K562 (cell line): ENCODE measurements around the gene CDC42EP3. TPM values are rescaled to one million over a fixed set of nuclear protein-coding genes. Genes with fewer than 3 reads are reported as not detected.

ENCODE experiments used
- ATAC-seq: fragments of 200-7000 bp; cut with Tn5 transposase; 3 replicates; pipeline ENCODE4 v1.9.1; 2020; ENCODE audit warnings: moderate library complexity
- BruUV-seq: library from RNA; stranded (reverse); fragments of 400-500 nt; replicated peaks from 2 replicates; lab custom pipeline; 2021; lab: Mats Ljungman, UMichigan
- CTCF ChIA-PET: fragments of 300-600 bp; formaldehyde crosslinking; extraction: SDS; loops from one replicate; lab custom pipeline; 2021; ENCODE audit warnings: low intra/inter-chr PET ratio; lab: Yijun Ruan, JAX
- POLR2A ChIA-PET: fragments of 300-600, 350-650 bp; sonication (Branson Sonifier 250); formaldehyde crosslinking; extraction: SDS; loops from one replicate; lab custom pipeline; 2021; ENCODE audit warnings: antibody characterized with exemption, inconsistent platforms; lab: Yijun Ruan, JAX
- DNase-seq, 4 experiments: peaks; one replicate each; pipeline versions ENCODE4 v3.0.0 to v3.0.0-alpha.2; 2011 to 2018; ENCODE audit warnings: low spot score in 3 of 4, mixed read lengths in 3 of 4; ENCODE audit errors: extremely low read depth in 1 of 4
- FAIRE-seq: peaks from 2 replicates; lab custom pipeline; 2011; peaks lifted over from hg19 to GRCh38; lab: Jason Lieb, UNC
- H2AFZ ChIP-seq: 2 replicates; pipeline ENCODE4 v1.6.0; 2011; ENCODE audit warnings: low read depth, low read length, control low read depth, inconsistent platforms
- H3K27ac ChIP-seq: fragments of 200-600 bp; 3 replicates; pipeline ENCODE4 v1.8.0; 2011; ENCODE audit warnings: low read depth, mild to moderate bottlenecking, control low read depth, inconsistent platforms, low read length, moderate library complexity, mixed read lengths; ENCODE audit errors: extremely low read depth
- H3K27me3 ChIP-seq, 2 experiments: fragments of 300-600 bp in 1 of 2; 2 replicates in 1 of 2; 3 replicates in 1 of 2; pipeline versions ENCODE4 v1.6.0 to v1.8.0; 2011; ENCODE audit warnings: inconsistent platforms in 2 of 2, low read length in 2 of 2, mild to moderate bottlenecking in 1 of 2, mixed read lengths in 1 of 2, moderate library complexity in 1 of 2; ENCODE audit not compliant: control insufficient read depth in 2 of 2, insufficient read depth in 2 of 2
- H3K36me3 ChIP-seq: fragments of 300-600 bp; 3 replicates; pipeline ENCODE4 v1.8.0; 2011; ENCODE audit warnings: mild to moderate bottlenecking, low read length, inconsistent platforms; ENCODE audit not compliant: control insufficient read depth, insufficient read depth
- H3K4me1 ChIP-seq, 2 experiments: fragments of 200-600 bp in 1 of 2; replicated peaks in 1 of 2; 2 replicates in 1 of 2; 3 replicates in 1 of 2; pipeline versions ENCODE4 v1.5.1 to v1.8.0; 2011; ENCODE audit warnings: inconsistent platforms in 2 of 2, low read length in 2 of 2, mild to moderate bottlenecking in 1 of 2, mixed read lengths in 1 of 2, moderate library complexity in 1 of 2; ENCODE audit not compliant: control insufficient read depth in 2 of 2, insufficient read depth in 2 of 2
- H3K4me2 ChIP-seq: 2 replicates; pipeline ENCODE4 v1.6.1; 2011; ENCODE audit warnings: low read length, control low read depth, inconsistent platforms, mixed read lengths; ENCODE audit not compliant: insufficient read depth
- H3K4me3 ChIP-seq: fragments of 200-600 bp; sonication (generic), shearing (Covaris generic); 2 replicates; pipeline ENCODE4 v1.5.1; 2016; ENCODE audit warnings: control low read depth, inconsistent platforms
- H3K79me2 ChIP-seq: fragments of 200-600 bp; 3 replicates; pipeline ENCODE4 v1.8.0; 2011; ENCODE audit warnings: low read length, inconsistent platforms; ENCODE audit not compliant: control insufficient read depth, insufficient read depth
- H3K9ac ChIP-seq, 2 experiments: 2 replicates each; pipeline versions ENCODE4 v1.6.0 to v1.6.1; 2011; ENCODE audit warnings: low read depth in 2 of 2, low read length in 2 of 2, control low read depth in 1 of 2, inconsistent platforms in 1 of 2, mild to moderate bottlenecking in 1 of 2, mixed read lengths in 1 of 2; ENCODE audit not compliant: insufficient read depth in 1 of 2
- H3K9me1 ChIP-seq: one replicate; pipeline ENCODE4 v1.6.0; 2011; ENCODE audit warnings: inconsistent platforms, mild to moderate bottlenecking, low read length, moderate library complexity; ENCODE audit not compliant: control insufficient read depth, insufficient read depth
- H3K9me3 ChIP-seq: replicated peaks from 2 replicates; pipeline ENCODE4 v1.5.1; 2011; ENCODE audit warnings: low read depth, low read length, inconsistent platforms; ENCODE audit not compliant: control insufficient read depth, insufficient read depth
- H4K20me1 ChIP-seq: replicated peaks from 2 replicates; pipeline ENCODE4 v1.6.1; 2011; ENCODE audit warnings: low read length, inconsistent platforms, mixed read lengths; ENCODE audit not compliant: control insufficient read depth, insufficient read depth
- ADNP ChIP-seq: fragments of 200-800 bp; sonication (Bioruptor generic); IDR thresholded peaks from 2 replicates; pipeline ENCODE4 v1.6.1; 2016; ENCODE audit warnings: missing genetic modification characterization, missing compliant biosample characterization
- HEY1 ChIP-seq: fragments of 250-450 bp; sonication (Bioruptor Pico); IDR thresholded peaks from 2 replicates; pipeline ENCODE4 v1.5.0; 2020; ENCODE audit warnings: mild to moderate bottlenecking, moderate library complexity, borderline replicate concordance
- ILF3 ChIP-seq: fragments of 450-650 bp; IDR thresholded peaks from 2 replicates; pipeline ENCODE4 v1.6.1; 2018; ENCODE audit warnings: antibody characterized with exemption, mild to moderate bottlenecking, moderate library complexity, borderline replicate concordance
- MEIS2 ChIP-seq: fragments of 450-650 bp; IDR thresholded peaks from 2 replicates; pipeline ENCODE4 v1.6.1; 2014; ENCODE audit warnings: mild to moderate bottlenecking; ENCODE audit not compliant: partially characterized antibody
- NCOA2 ChIP-seq, 2 experiments: fragments of 450-650 bp; IDR thresholded peaks; 2 replicates each; pipeline ENCODE4 v1.6.1; 2018; ENCODE audit warnings: mild to moderate bottlenecking in 2 of 2, moderate library complexity in 1 of 2; ENCODE audit not compliant: partially characterized antibody in 2 of 2
- NUFIP1 ChIP-seq: fragments of 450-650 bp; IDR thresholded peaks from 2 replicates; pipeline ENCODE4 v1.6.1; 2018; ENCODE audit not compliant: partially characterized antibody
- TEAD4 ChIP-seq, 2 experiments: sonication (generic) in 1 of 2; formaldehyde crosslinking in 1 of 2; IDR thresholded peaks; 2 replicates each; pipeline versions ENCODE4 v1.6.1 to v1.8.0; 2012 to 2022; ENCODE audit warnings: borderline replicate concordance in 1 of 2, inconsistent platforms in 1 of 2, low read length in 1 of 2, mild to moderate bottlenecking in 1 of 2, missing genetic modification reagents in 1 of 2
- in situ Hi-C: fragments of 300-500 bp; cut with MboI; formaldehyde crosslinking; loops from 4 replicates; pipeline ENCODE4 v1.15.0; 2018; ENCODE audit warnings: inconsistent platforms, mixed read lengths
- intact Hi-C: fragments of 100-400 bp; cut with micrococcal nuclease; formaldehyde crosslinking; loops from 2 replicates; pipeline ENCODE4 v1.14.2; 2022
- polyA plus RNA-seq, 8 experiments: library from polyadenylated mRNA; depleted of rRNA in 4 of 8; stranded (reverse) in 5 of 8; unstranded in 3 of 8; fragments of >200 nt; fragmentation: Nextera tagmentation in 2 of 8; fragmentation: Illumina TruSeq in 1 of 8; extraction: Ambion mirVana in 2 of 8; extraction: Trizol in 1 of 8; gene quantifications; 2 replicates each; pipeline versions ENCODE4 v1.2.1 to v1.2.3, GENCODE V29; 2011 to 2014; ENCODE audit warnings: inconsistent platforms in 1 of 8, missing spikeins in 1 of 8
- total RNA-seq, 7 experiments: library from RNA; depleted of rRNA in 6 of 7; stranded (reverse); fragments of >200 nt in 6 of 7; fragmentation: Illumina TruSeq in 2 of 7; extraction: Trizol in 2 of 7; gene quantifications; 2 replicates each; pipeline versions ENCODE4 v1.2.1 to v1.2.3, GENCODE V29; 2011 to 2021; ENCODE audit warnings: low replicate concordance in 1 of 7
- TF ChIP-seq, protein P1 (sequence below): IDR thresholded peaks from 2 replicates; pipeline ENCODE4 v1.6.1; 2016; ENCODE audit warnings: missing genetic modification characterization, missing compliant biosample characterization
- TF ChIP-seq, protein P2 (sequence below): fragments of 250-450 bp; sonication (Bioruptor Pico); IDR thresholded peaks from 2 replicates; pipeline ENCODE4 v1.5.0; 2021; ENCODE audit warnings: mild to moderate bottlenecking, borderline replicate concordance
- TF ChIP-seq, protein P3 (sequence below): fragments of 450-650 bp; IDR thresholded peaks from 2 replicates; pipeline ENCODE4 v1.6.1; 2016; ENCODE audit warnings: low read depth, mild to moderate bottlenecking, moderate library complexity
- TF ChIP-seq, protein P4 (sequence below): sonication (generic); formaldehyde crosslinking; IDR thresholded peaks from 2 replicates; pipeline ENCODE4 v1.4.0; 2020; ENCODE audit warnings: mild to moderate bottlenecking, missing genetic modification reagents
- TF ChIP-seq, protein P5 (sequence below), 2 experiments: fragments of 450-650 bp; IDR thresholded peaks; 2 replicates each; pipeline ENCODE4 v1.6.1; 2016

CDC42EP3 gene
- total and polyA plus RNA-seq, 9 of the 15 experiments (the other 6 are each of a cell fraction or from before 2014, with no cell fraction given): 0.72 to 6.4 (median 2.0) TPM

DNA sequence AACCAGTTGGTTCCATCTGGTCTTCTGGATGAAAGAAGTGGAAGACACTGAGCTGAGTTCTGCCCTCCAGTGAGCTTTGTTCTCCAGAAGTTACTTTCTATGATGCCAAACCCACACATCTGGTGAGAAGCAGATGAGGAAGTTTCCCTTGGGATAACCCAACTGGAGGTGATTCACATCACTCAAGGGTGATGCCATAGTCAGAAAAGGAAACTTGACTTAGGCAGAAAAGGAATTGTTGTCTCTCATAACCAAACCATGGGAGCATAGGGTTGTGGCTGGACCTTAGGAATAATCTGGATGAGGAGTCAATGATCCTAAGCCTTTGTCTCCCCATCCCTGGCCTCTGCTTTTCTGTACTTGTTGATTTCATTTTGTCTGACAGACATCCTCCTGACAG lies 43.7 kb downstream of the CDC42EP3 start:
- no peaks in the 10 kb centered on the region for H3K79me2 ChIP-seq
- H3K9ac ChIP-seq: no peak overlapping the region; a peak in 1 of 4 replicates
- intact Hi-C loops: no loop called here
- H3K27me3 ChIP-seq: no peaks in the 10 kb centered on the region
- FAIRE-seq (no peak), DNase-seq (no peak), ATAC-seq (no peak)
- no peak overlapping the region for H3K4me3 ChIP-seq
- no peak overlapping the region for H3K27ac ChIP-seq
- no peaks in the 10 kb centered on the region for H4K20me1 ChIP-seq
- in situ Hi-C loops: no loop called here
- H3K4me1 ChIP-seq: no peaks in the 10 kb centered on the region
- CTCF ChIA-PET: no interaction called here
- POLR2A ChIA-PET: interaction anchor here (1.7 kb wide), 1 partner anchor 9 kb away, joined by 5 read pairs; no protein-coding TSS in a partner anchor
- H2AFZ ChIP-seq: no peak overlapping the region
- no peak overlapping the region for H3K4me2 ChIP-seq
- H3K9me3 ChIP-seq: no peaks in the 10 kb centered on the region
- no peaks in the 10 kb centered on the region for H3K9me1 ChIP-seq
- BruUV-seq: no TSS peak
- no peaks in the 10 kb centered on the region for H3K36me3 ChIP-seq
- TF ChIP-seq NUFIP1 (no peak), NCOA2 (IDR thresholded peaks at IDR 0.05; ENCODE audit: partially characterized antibody in 2 of 2) (no peak), HEY1 (CRISPR knock-in tag) (no peak), ILF3 (no peak), TEAD4 (IDR thresholded peaks at IDR 0.05; ENCODE audit: low read length) (no peak), TEAD4 (CRISPR knock-in tag; IDR thresholded peaks at IDR 0.05; ENCODE audit: borderline replicate concordance) (no peak), MEIS2 (no peak), ADNP (tag) (no peak)
- TF ChIP-seq, protein P1, sequence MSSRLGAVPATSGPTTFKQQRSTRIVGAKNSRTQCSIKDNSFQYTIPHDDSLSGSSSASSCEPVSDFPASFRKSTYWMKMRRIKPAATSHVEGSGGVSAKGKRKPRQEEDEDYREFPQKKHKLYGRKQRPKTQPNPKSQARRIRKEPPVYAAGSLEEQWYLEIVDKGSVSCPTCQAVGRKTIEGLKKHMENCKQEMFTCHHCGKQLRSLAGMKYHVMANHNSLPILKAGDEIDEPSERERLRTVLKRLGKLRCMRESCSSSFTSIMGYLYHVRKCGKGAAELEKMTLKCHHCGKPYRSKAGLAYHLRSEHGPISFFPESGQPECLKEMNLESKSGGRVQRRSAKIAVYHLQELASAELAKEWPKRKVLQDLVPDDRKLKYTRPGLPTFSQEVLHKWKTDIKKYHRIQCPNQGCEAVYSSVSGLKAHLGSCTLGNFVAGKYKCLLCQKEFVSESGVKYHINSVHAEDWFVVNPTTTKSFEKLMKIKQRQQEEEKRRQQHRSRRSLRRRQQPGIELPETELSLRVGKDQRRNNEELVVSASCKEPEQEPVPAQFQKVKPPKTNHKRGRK: no peak
- TF ChIP-seq, protein P2, sequence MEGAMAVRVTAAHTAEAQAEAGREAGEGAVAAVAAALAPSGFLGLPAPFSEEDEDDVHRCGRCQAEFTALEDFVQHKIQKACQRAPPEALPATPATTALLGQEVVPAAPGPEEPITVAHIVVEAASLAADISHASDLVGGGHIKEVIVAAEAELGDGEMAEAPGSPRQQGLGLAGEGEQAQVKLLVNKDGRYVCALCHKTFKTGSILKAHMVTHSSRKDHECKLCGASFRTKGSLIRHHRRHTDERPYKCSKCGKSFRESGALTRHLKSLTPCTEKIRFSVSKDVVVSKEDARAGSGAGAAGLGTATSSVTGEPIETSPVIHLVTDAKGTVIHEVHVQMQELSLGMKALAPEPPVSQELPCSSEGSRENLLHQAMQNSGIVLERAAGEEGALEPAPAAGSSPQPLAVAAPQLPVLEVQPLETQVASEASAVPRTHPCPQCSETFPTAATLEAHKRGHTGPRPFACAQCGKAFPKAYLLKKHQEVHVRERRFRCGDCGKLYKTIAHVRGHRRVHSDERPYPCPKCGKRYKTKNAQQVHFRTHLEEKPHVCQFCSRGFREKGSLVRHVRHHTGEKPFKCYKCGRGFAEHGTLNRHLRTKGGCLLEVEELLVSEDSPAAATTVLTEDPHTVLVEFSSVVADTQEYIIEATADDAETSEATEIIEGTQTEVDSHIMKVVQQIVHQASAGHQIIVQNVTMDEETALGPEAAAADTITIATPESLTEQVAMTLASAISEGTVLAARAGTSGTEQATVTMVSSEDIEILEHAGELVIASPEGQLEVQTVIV (CRISPR knock-in tag): no peak
- TF ChIP-seq, protein P3, sequence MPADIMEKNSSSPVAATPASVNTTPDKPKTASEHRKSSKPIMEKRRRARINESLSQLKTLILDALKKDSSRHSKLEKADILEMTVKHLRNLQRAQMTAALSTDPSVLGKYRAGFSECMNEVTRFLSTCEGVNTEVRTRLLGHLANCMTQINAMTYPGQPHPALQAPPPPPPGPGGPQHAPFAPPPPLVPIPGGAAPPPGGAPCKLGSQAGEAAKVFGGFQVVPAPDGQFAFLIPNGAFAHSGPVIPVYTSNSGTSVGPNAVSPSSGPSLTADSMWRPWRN: no peak
- TF ChIP-seq, protein P4, sequence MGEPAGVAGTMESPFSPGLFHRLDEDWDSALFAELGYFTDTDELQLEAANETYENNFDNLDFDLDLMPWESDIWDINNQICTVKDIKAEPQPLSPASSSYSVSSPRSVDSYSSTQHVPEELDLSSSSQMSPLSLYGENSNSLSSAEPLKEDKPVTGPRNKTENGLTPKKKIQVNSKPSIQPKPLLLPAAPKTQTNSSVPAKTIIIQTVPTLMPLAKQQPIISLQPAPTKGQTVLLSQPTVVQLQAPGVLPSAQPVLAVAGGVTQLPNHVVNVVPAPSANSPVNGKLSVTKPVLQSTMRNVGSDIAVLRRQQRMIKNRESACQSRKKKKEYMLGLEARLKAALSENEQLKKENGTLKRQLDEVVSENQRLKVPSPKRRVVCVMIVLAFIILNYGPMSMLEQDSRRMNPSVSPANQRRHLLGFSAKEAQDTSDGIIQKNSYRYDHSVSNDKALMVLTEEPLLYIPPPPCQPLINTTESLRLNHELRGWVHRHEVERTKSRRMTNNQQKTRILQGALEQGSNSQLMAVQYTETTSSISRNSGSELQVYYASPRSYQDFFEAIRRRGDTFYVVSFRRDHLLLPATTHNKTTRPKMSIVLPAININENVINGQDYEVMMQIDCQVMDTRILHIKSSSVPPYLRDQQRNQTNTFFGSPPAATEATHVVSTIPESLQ: no peak
- TF ChIP-seq, protein P5, sequence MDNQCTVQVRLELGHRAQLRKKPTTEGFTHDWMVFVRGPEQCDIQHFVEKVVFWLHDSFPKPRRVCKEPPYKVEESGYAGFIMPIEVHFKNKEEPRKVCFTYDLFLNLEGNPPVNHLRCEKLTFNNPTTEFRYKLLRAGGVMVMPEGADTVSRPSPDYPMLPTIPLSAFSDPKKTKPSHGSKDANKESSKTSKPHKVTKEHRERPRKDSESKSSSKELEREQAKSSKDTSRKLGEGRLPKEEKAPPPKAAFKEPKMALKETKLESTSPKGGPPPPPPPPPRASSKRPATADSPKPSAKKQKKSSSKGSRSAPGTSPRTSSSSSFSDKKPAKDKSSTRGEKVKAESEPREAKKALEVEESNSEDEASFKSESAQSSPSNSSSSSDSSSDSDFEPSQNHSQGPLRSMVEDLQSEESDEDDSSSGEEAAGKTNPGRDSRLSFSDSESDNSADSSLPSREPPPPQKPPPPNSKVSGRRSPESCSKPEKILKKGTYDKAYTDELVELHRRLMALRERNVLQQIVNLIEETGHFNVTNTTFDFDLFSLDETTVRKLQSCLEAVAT (IDR thresholded peaks at IDR 0.05): no peak
